Hepatocyte (in vitro differentiated cells): ENCODE data around the gene KIAA1549.

Experiments
- CTCF ChIP-seq: fragments of 200-600 bp; sonication (generic); IDR thresholded peaks from 2 replicates; pipeline ENCODE4 v1.5.1; 2016; ENCODE audit warnings: antibody characterized with exemption, mild to moderate bottlenecking; ENCODE audit not compliant: poor library complexity
- EZH2 ChIP-seq: fragments of 200-600 bp; sonication (generic); IDR thresholded peaks from 2 replicates; pipeline ENCODE4 v1.6.1; 2016; ENCODE audit warnings: antibody characterized with exemption, mild to moderate bottlenecking, borderline replicate concordance
- EZH2phosphoT487 ChIP-seq: fragments of 200-600 bp; sonication (generic); IDR thresholded peaks from one replicate; pipeline ENCODE4 v1.6.1; 2018; ENCODE audit warnings: antibody characterized with exemption, mild to moderate bottlenecking, low read depth, moderate library complexity; ENCODE audit not compliant: unreplicated experiment, severe bottlenecking

- TF ChIP-seq EZH2, result no peak
- no peak for TF ChIP-seq CTCF
- no peak for TF ChIP-seq EZH2phosphoT487
These were observed 135.5 kb downstream of the KIAA1549 start for GRCh38 chr7:138845711-138846110.
